HL-60 (cell line): ENCODE measurements around the gene TM4SF18.

Experiments used
- CTCF ChIP-seq: IDR thresholded peaks from one replicate; pipeline ENCODE4 v1.5.1; 2011; ENCODE audit warnings: low read length, control low read depth, inconsistent platforms; ENCODE audit not compliant: insufficient read depth
- GABPA ChIP-seq: IDR thresholded peaks from 2 replicates; pipeline ENCODE4 v1.6.1; 2012; ENCODE audit warnings: low read depth
- POLR2AphosphoS5 ChIP-seq: IDR thresholded peaks from 2 replicates; pipeline ENCODE4 v1.6.1; 2012; ENCODE audit warnings: low read depth
- SPI1 ChIP-seq: IDR thresholded peaks from 2 replicates; pipeline ENCODE4 v1.6.1; 2012; ENCODE audit warnings: low read depth, mild to moderate bottlenecking, borderline replicate concordance

- TF ChIP-seq CTCF, result no peak
- TF ChIP-seq POLR2AphosphoS5, result no peak
- no peak for TF ChIP-seq GABPA
- TF ChIP-seq SPI1, result no peak
These were observed 45.3 kb upstream of the TM4SF18 start for GRCh38 chr3:149378478-149379309.
